NCI-H2029 (cell line): ENCODE results near the gene ADCY10.

Source experiments
- DNase-seq: peaks from one replicate; lab custom pipeline; 2025; lab: John Stamatoyannopoulos, UW

The ADCY10 gene

GRCh38 chr1:167776616-167777268, 137.2 kb downstream of the ADCY10 start:
- no peak for DNase-seq

GRCh38 chr1:167776151-167776550, 137.8 kb downstream of the ADCY10 start:
- no peak for DNase-seq

- DNase-seq = no peak
Observed at GRCh38 chr1:167775178-167775577, 138.8 kb downstream of the ADCY10 start.

GRCh38 chr1:167774710-167775109, 139.2 kb downstream of the ADCY10 start:
- no peak for DNase-seq

- DNase-seq = no peak
Observed at GRCh38 chr1:167773516-167773915, 140.4 kb downstream of the ADCY10 start.

GRCh38 chr1:167772436-167772835, 141.5 kb downstream of the ADCY10 start:
- DNase-seq = no peak

GRCh38 chr1:167770127-167770526, 143.8 kb downstream of the ADCY10 start:
- DNase-seq = no peak

- no peak for DNase-seq
Observed at GRCh38 chr1:167767761-167768160, 146.2 kb downstream of the ADCY10 start.

- no peak for DNase-seq
Observed at GRCh38 chr1:167766538-167766937, 147.4 kb downstream of the ADCY10 start.

GRCh38 chr1:167765496-167765895, 148.4 kb downstream of the ADCY10 start:
- DNase-seq = no peak

GRCh38 chr1:167764458-167765330, 149.2 kb downstream of the ADCY10 start:
- no peak for DNase-seq

- no peak for DNase-seq
Observed at GRCh38 chr1:167763525-167764220, 150.3 kb downstream of the ADCY10 start.

- no peak for DNase-seq
Observed at GRCh38 chr1:167762061-167762746, 151.7 kb downstream of the ADCY10 start.

- no peak for DNase-seq
Observed at GRCh38 chr1:167761400-167761799, 152.5 kb downstream of the ADCY10 start.
